Suprapubic skin (tissue), 4 donors: ENCODE data around the gene MFAP4.

Experiments used
- EP300 ChIP-seq: sonication (generic); formaldehyde crosslinking; IDR thresholded peaks from one replicate; pipeline ENCODE4 v1.6.1; 2017; ENCODE audit warnings: antibody characterized with exemption
- POLR2A ChIP-seq, 2 donors: fragments of 450-650 bp; IDR thresholded peaks; one replicate each; pipeline ENCODE4 v1.6.1; 2017; ENCODE audit warnings: antibody characterized with exemption in 2 of 2, mild to moderate bottlenecking in 2 of 2, moderate library complexity in 2 of 2
- POLR2AphosphoS5 ChIP-seq, 3 donors: sonication (generic); formaldehyde crosslinking; IDR thresholded peaks; one replicate each; pipeline ENCODE4 v1.6.1; 2017; ENCODE audit warnings: antibody characterized with exemption in 3 of 3

DNA sequence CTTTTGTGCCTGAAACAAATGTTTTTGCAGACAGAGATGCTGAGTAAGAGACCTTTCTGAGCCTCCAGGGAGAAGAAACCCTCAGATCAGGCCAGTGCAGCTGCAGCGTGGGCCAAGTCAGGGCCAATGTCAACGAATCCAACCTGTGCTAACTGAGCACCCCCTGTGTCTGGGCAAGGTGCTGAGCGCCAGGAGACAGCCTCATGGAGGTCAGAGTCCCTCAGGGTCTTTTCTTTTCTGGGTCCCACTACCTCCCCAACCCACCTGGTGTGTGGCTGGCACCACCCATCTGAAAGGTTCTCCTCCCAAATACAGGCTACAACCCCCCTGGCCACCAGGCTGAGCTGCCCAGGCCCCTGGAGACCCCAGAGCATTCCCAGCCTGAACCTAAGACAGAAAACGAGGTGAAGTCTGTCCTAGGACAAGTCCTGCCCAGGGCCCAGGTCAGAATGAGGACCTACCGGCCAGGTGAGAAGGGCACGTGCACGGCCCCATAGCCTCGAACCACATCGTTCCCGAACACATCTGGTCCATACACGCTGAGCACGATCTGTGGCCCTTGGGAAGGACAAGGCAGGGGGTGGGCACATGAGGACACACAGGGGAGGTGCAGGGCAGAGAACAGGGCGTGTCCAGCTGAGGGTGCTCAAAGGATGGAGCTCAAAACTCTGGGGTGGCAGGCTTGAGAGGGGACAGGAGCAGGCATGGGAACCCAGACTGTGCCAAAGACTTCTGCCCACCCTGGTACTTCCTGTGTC, 39.5 kb downstream of the MFAP4 start:
- TF ChIP-seq POLR2A (IDR thresholded peaks at IDR 0.05), result no peak
- TF ChIP-seq EP300, result no peak
- TF ChIP-seq POLR2AphosphoS5 (IDR thresholded peaks at IDR 0.05), result no peak
